IPS-18c (cell line): ENCODE measurements around the gene PKNOX1.
"Not testable (repeated sequence)": the region's sequence is repeated elsewhere in the genome, so short reads cannot be mapped to it uniquely, and the experiment has no call there.

Source experiments
- H3K4me3 ChIP-seq: 2 replicates; pipeline ENCODE4 v1.7.0; 2013; ENCODE audit warnings: low read depth, mild to moderate bottlenecking, low read length, moderate library complexity; ENCODE audit not compliant: insufficient read depth
- H3K9me3 ChIP-seq: one replicate; pipeline ENCODE4 v1.6.1; 2013; ENCODE audit warnings: mild to moderate bottlenecking, low read length, moderate library complexity; ENCODE audit not compliant: control insufficient read depth, insufficient read depth

Gene PKNOX1

GRCh38 chr21:43024439-43025136 lies 50.2 kb downstream of the PKNOX1 start:
- Histone ChIP-seq H3K9me3 (no peaks in the 10 kb centered on the region), H3K4me3 (no peak overlapping the region)

GRCh38 chr21:43025636-43026180 lies 51.3 kb downstream of the PKNOX1 start:
- Histone ChIP-seq H3K4me3 (no peak overlapping the region), H3K9me3 (no peaks in the 10 kb centered on the region)

- H3K4me3 ChIP-seq = no peak overlapping the region
- no peaks in the 10 kb centered on the region for H3K9me3 ChIP-seq
These were observed 53.7 kb downstream of the PKNOX1 start for GRCh38 chr21:43027846-43028731.

- Histone ChIP-seq H3K4me3 (no peak overlapping the region), H3K9me3 (no peaks in the 10 kb centered on the region)
These were observed 55.4 kb downstream of the PKNOX1 start for GRCh38 chr21:43029785-43030184.

- H3K9me3 ChIP-seq = no peaks in the 10 kb centered on the region
- H3K4me3 ChIP-seq = no peak overlapping the region
These were observed 56.8 kb downstream of the PKNOX1 start for GRCh38 chr21:43031121-43031619.

GRCh38 chr21:43034101-43034500 lies 59.7 kb downstream of the PKNOX1 start:
- H3K4me3 ChIP-seq = no peak overlapping the region
- no peaks in the 10 kb centered on the region for H3K9me3 ChIP-seq

- no peaks in the 10 kb centered on the region for H3K9me3 ChIP-seq
- no peak overlapping the region for H3K4me3 ChIP-seq
These were observed 60.5 kb downstream of the PKNOX1 start for GRCh38 chr21:43034826-43035225.

GRCh38 chr21:43036889-43037288 lies 62.5 kb downstream of the PKNOX1 start:
- H3K9me3 ChIP-seq, H3K4me3 ChIP-seq: not testable (repeated sequence)

GRCh38 chr21:43037918-43038658 lies 63.7 kb downstream of the PKNOX1 start:
- not testable (repeated sequence) for H3K4me3 ChIP-seq, H3K9me3 ChIP-seq

- not testable (repeated sequence) for H3K4me3 ChIP-seq, H3K9me3 ChIP-seq
These were observed 64.3 kb downstream of the PKNOX1 start for GRCh38 chr21:43038659-43039044.

- H3K9me3 ChIP-seq, H3K4me3 ChIP-seq: not testable (repeated sequence)
These were observed 67.8 kb downstream of the PKNOX1 start for GRCh38 chr21:43042169-43042568.

GRCh38 chr21:43043291-43043690 lies 68.9 kb downstream of the PKNOX1 start:
- not testable (repeated sequence) for H3K4me3 ChIP-seq, H3K9me3 ChIP-seq

- not testable (repeated sequence) for H3K4me3 ChIP-seq, H3K9me3 ChIP-seq
These were observed 70.2 kb downstream of the PKNOX1 start for GRCh38 chr21:43044547-43044946.

GRCh38 chr21:43045165-43045875 lies 71.0 kb downstream of the PKNOX1 start:
- not testable (repeated sequence) for H3K4me3 ChIP-seq, H3K9me3 ChIP-seq

GRCh38 chr21:43045876-43046821 lies 71.8 kb downstream of the PKNOX1 start:
- H3K9me3 ChIP-seq, H3K4me3 ChIP-seq: not testable (repeated sequence)

- H3K9me3 ChIP-seq, H3K4me3 ChIP-seq: not testable (repeated sequence)
These were observed 78.8 kb downstream of the PKNOX1 start for GRCh38 chr21:43053112-43053511.
